GM23338 (cell line): ENCODE measurements around the gene ZNF648. TPM values are rescaled to one million over a fixed set of nuclear protein-coding genes. Genes with fewer than 3 reads are reported as not detected.

Experiments
- ATAC-seq: fragments of 200-7000 bp; cut with Tn5 transposase; 3 replicates; pipeline ENCODE4 v1.9.1; 2020
- DNase-seq: peaks from one replicate; pipeline ENCODE4 v3.0.0-alpha.2; 2015; ENCODE audit warnings: low spot score
- H2AFZ ChIP-seq: fragments of 200-600 bp; sonication (generic); 2 replicates; pipeline ENCODE4 v1.8.0; 2016; ENCODE audit warnings: antibody characterized with exemption, mild to moderate bottlenecking, moderate library complexity
- H3F3A ChIP-seq: fragments of 200-600 bp; sonication (generic); replicated peaks from 2 replicates; pipeline ENCODE4 v1.8.0; 2017; ENCODE audit warnings: antibody characterized with exemption, mixed run types, low read depth
- H3K27ac ChIP-seq: fragments of 200-600 bp; sonication (generic); 2 replicates; pipeline ENCODE4 v1.6.1; 2016; ENCODE audit warnings: low read depth
- H3K27me3 ChIP-seq: fragments of 200-600 bp; sonication (generic); 2 replicates; pipeline ENCODE4 v1.8.0; 2016; ENCODE audit warnings: mild to moderate bottlenecking, mixed run types, moderate library complexity; ENCODE audit not compliant: insufficient read depth
- H3K36me3 ChIP-seq: fragments of 200-600 bp; sonication (generic); 2 replicates; pipeline ENCODE4 v1.8.0; 2016; ENCODE audit warnings: mild to moderate bottlenecking; ENCODE audit not compliant: insufficient read depth
- H3K4me1 ChIP-seq: fragments of 200-600 bp; sonication (generic); 2 replicates; pipeline ENCODE4 v1.8.0; 2016; ENCODE audit warnings: mild to moderate bottlenecking, moderate library complexity; ENCODE audit not compliant: insufficient read depth
- H3K4me2 ChIP-seq: fragments of 200-600 bp; sonication (generic); 2 replicates; pipeline ENCODE4 v1.7.1; 2017; ENCODE audit warnings: mixed run types
- H3K4me3 ChIP-seq: fragments of 200-600 bp; sonication (generic); 2 replicates; pipeline ENCODE4 v1.6.1; 2016; ENCODE audit warnings: mixed run types
- H3K79me2 ChIP-seq: fragments of 200-600 bp; sonication (generic); replicated peaks from 2 replicates; pipeline ENCODE4 v1.8.0; 2017; ENCODE audit warnings: mild to moderate bottlenecking; ENCODE audit not compliant: insufficient read depth
- H3K9me2 ChIP-seq: fragments of 200-600 bp; sonication (generic); 2 replicates; pipeline ENCODE4 v1.8.0; 2017; ENCODE audit not compliant: insufficient read depth
- H4K20me1 ChIP-seq: fragments of 200-600 bp; sonication (generic); replicated peaks from 2 replicates; pipeline ENCODE4 v1.8.0; 2017; ENCODE audit warnings: mild to moderate bottlenecking; ENCODE audit not compliant: insufficient read depth
- H3K27ac Mint-ChIP-seq: 2 replicates; pipeline ENCODE4 v1.8.0; 2020; ENCODE audit warnings: inconsistent platforms, mild to moderate bottlenecking, moderate library complexity, mixed read lengths
- H3K27me3 Mint-ChIP-seq: 3 replicates; pipeline ENCODE4 v1.8.0; 2022; ENCODE audit warnings: low read depth, mild to moderate bottlenecking, moderate library complexity, mixed read lengths, inconsistent platforms; ENCODE audit not compliant: insufficient read depth, poor library complexity
- H3K36me3 Mint-ChIP-seq: 3 replicates; pipeline ENCODE4 v1.8.0; 2021; ENCODE audit warnings: low read depth, mild to moderate bottlenecking, inconsistent platforms, moderate library complexity, mixed read lengths
- H3K4me1 Mint-ChIP-seq: 3 replicates; pipeline ENCODE4 v1.8.0; 2020; ENCODE audit warnings: mild to moderate bottlenecking, inconsistent platforms, mixed read lengths
- H3K4me3 Mint-ChIP-seq: 3 replicates; pipeline ENCODE4 v1.8.0; 2021; ENCODE audit warnings: moderate library complexity, mild to moderate bottlenecking, inconsistent platforms, mixed read lengths
- H3K9me3 Mint-ChIP-seq: 3 replicates; pipeline ENCODE4 v1.8.0; 2020; ENCODE audit warnings: moderate library complexity, mild to moderate bottlenecking, inconsistent platforms, mixed read lengths
- CREB1 ChIP-seq: fragments of 250-450 bp; sonication (Bioruptor Pico); IDR thresholded peaks from 2 replicates; pipeline ENCODE4 v1.5.0; 2020; ENCODE audit warnings: low read depth, mild to moderate bottlenecking, moderate library complexity
- CTCF ChIP-seq, 2 experiments: fragments of 200-600 bp in 1 of 2; sonication (generic) in 1 of 2; conservative IDR thresholded peaks; 2 replicates each; pipeline versions ENCODE4 v1.5.1 to v1.6.1; 2016 to 2017; ENCODE audit warnings: antibody characterized with exemption in 2 of 2, low read depth in 2 of 2, mild to moderate bottlenecking in 2 of 2, moderate library complexity in 1 of 2
- ETS1 ChIP-seq: IDR thresholded peaks from 2 replicates; pipeline ENCODE4 v1.6.1; 2016; ENCODE audit warnings: antibody characterized with exemption
- EZH2 ChIP-seq: fragments of 200-600 bp; sonication (generic); IDR thresholded peaks from one replicate; pipeline ENCODE4 v1.8.0; 2017; ENCODE audit warnings: antibody characterized with exemption, mild to moderate bottlenecking, low read depth; ENCODE audit not compliant: unreplicated experiment
- EZH2phosphoT487 ChIP-seq: fragments of 200-600 bp; sonication (generic); IDR thresholded peaks from one replicate; pipeline ENCODE4 v1.8.1; 2018; ENCODE audit warnings: antibody characterized with exemption; ENCODE audit not compliant: unreplicated experiment
- JUNB ChIP-seq: IDR thresholded peaks from one replicate; pipeline ENCODE4 v1.6.1; 2016; ENCODE audit warnings: antibody characterized with exemption; ENCODE audit not compliant: unreplicated experiment
- NANOG ChIP-seq: IDR thresholded peaks from 2 replicates; pipeline ENCODE4 v1.6.1; 2016; ENCODE audit warnings: antibody characterized with exemption, borderline replicate concordance
- POLR2AphosphoS5 ChIP-seq: IDR thresholded peaks from 2 replicates; pipeline ENCODE4 v1.6.1; 2016; ENCODE audit warnings: antibody characterized with exemption, low read depth
- REST ChIP-seq: IDR thresholded peaks from one replicate; pipeline ENCODE4 v1.6.1; 2018; ENCODE audit warnings: antibody characterized with exemption; ENCODE audit not compliant: unreplicated experiment
- STAT1 ChIP-seq: IDR thresholded peaks from one replicate; pipeline ENCODE4 v1.6.1; 2016; ENCODE audit warnings: antibody characterized with exemption; ENCODE audit not compliant: unreplicated experiment
- ZNF114 ChIP-seq: fragments of 250-450 bp; sonication (Bioruptor Pico); IDR thresholded peaks from 2 replicates; pipeline ENCODE4 v1.5.0; 2020; ENCODE audit warnings: mild to moderate bottlenecking, moderate library complexity
- ZNF331 ChIP-seq: fragments of 250-450 bp; sonication (Bioruptor Pico); IDR thresholded peaks from 2 replicates; pipeline ENCODE4 v1.5.0; 2020; ENCODE audit warnings: low read depth, mild to moderate bottlenecking, moderate library complexity
- polyA plus RNA-seq: library from polyadenylated mRNA; unstranded; fragments of >200 nt; fragmentation: Nextera tagmentation; extraction: Ambion mirVana; gene quantifications from 2 replicates; pipeline ENCODE4 v1.2.1, GENCODE V29; 2016
- total RNA-seq: library from RNA; depleted of rRNA; stranded (reverse); fragments of >200 nt; shearing (Covaris generic); gene quantifications from 2 replicates; pipeline ENCODE4 v1.2.3, GENCODE V29; 2014

Gene ZNF648
- total and polyA plus RNA-seq, 2 experiments from 2014 or later = 0.24 to 1.2 TPM

GRCh38 chr1:182048562-182048961 is 12.9 kb downstream of the ZNF648 start:
- H3K9me2 ChIP-seq = no peaks in the 10 kb centered on the region
- no peak overlapping the region for H3K4me3 ChIP-seq
- H3K36me3 ChIP-seq = 0 out of 2 replicates have a peak, but pooled peaks cover 4% of the 10 kb centered on the region
- Mint-ChIP-seq H3K9me3 (peaks cover 34% of the 10 kb centered on the region), H3K4me3 (no peak overlapping the region), H3K4me1 (no peaks in the 10 kb centered on the region), H3K27me3 (peaks cover 2% of the 10 kb centered on the region), H3K36me3 (peaks cover 24% of the 10 kb centered on the region), H3K27ac (no peak overlapping the region)
- H3K27ac ChIP-seq = no peak overlapping the region
- no peaks in the 10 kb centered on the region for H3K4me1 ChIP-seq
- H3K79me2 ChIP-seq = no peaks in the 10 kb centered on the region
- H4K20me1 ChIP-seq = no peaks in the 10 kb centered on the region
- H3K27me3 ChIP-seq = no peaks in the 10 kb centered on the region
- TF ChIP-seq CTCF (conservative IDR thresholded peaks at IDR 0.05; ENCODE audit: low read depth in 2 of 2) = no peak
- no peak for TF ChIP-seq REST
- H2AFZ ChIP-seq = no peak overlapping the region
- H3K4me2 ChIP-seq = no peak overlapping the region
- no peak for DNase-seq
- no peaks in the 10 kb centered on the region for H3F3A ChIP-seq
- no peak for ATAC-seq

- no peak for DNase-seq
- H3F3A ChIP-seq = no peaks in the 10 kb centered on the region
- Mint-ChIP-seq H3K27ac (no peak overlapping the region), H3K4me3 (no peak overlapping the region), H3K9me3 (peaks cover 38% of the 10 kb centered on the region), H3K27me3 (peaks cover 2% of the 10 kb centered on the region), H3K4me1 (no peaks in the 10 kb centered on the region), H3K36me3 (peaks cover 26% of the 10 kb centered on the region)
- no peaks in the 10 kb centered on the region for H4K20me1 ChIP-seq
- H3K4me2 ChIP-seq = no peak overlapping the region
- H3K36me3 ChIP-seq = 0 out of 2 replicates have a peak, but pooled peaks cover 4% of the 10 kb centered on the region
- no peaks in the 10 kb centered on the region for H3K4me1 ChIP-seq
- no peak for ATAC-seq
- no peak overlapping the region for H2AFZ ChIP-seq
- no peak overlapping the region for H3K4me3 ChIP-seq
- H3K79me2 ChIP-seq = no peaks in the 10 kb centered on the region
- H3K9me2 ChIP-seq = no peaks in the 10 kb centered on the region
- H3K27ac ChIP-seq = no peak overlapping the region
- no peaks in the 10 kb centered on the region for H3K27me3 ChIP-seq
- TF ChIP-seq ZNF331 (CRISPR knock-in tag) = no peak
- no peak for TF ChIP-seq NANOG
- TF ChIP-seq STAT1 = no peak
- TF ChIP-seq JUNB = no peak
- TF ChIP-seq REST = no peak
- no peak for TF ChIP-seq POLR2AphosphoS5
- no peak for TF ChIP-seq CREB1 (CRISPR knock-in tag)
- no peak for TF ChIP-seq EZH2
- no peak for TF ChIP-seq ETS1
- TF ChIP-seq ZNF114 (CRISPR knock-in tag) = no peak
- TF ChIP-seq CTCF (conservative IDR thresholded peaks at IDR 0.05; ENCODE audit: low read depth in 2 of 2) = no peak
- TF ChIP-seq EZH2phosphoT487 = no peak
Observed at GRCh38 chr1:182046763-182047162, 14.7 kb downstream of the ZNF648 start.
